Measurements from ENCODE around the gene PPEF1. TPM values are rescaled to one million over a fixed set of nuclear protein-coding genes. Genes with fewer than 3 reads are reported as not detected.

Gene PPEF1
- total and polyA plus RNA-seq, 2 donors (not counting 1 experiment from before 2014, with no cell fraction given) = under 0.01 TPM; not detected in 1

GRCh38 chrX:18676470-18676869 is 31.0 kb upstream of the PPEF1 start:
- no peak overlapping the region for H3K27ac ChIP-seq (ENCODE audit: insufficient read depth, low read length)
- TF ChIP-seq EZH2 (IDR thresholded peaks at IDR 0.05; ENCODE audit: low read length, missing control alignments) (no peak), CTCF (conservative IDR thresholded peaks at IDR 0.05 in 1 of 2, IDR thresholded peaks at IDR 0.05 in 1 of 2; ENCODE audit: low read depth in 1 of 2, low read length in 2 of 2) (peak in 1 of 2 donors; percentile 33)
- peak in 1 of 2 donors; percentile 6 for DNase-seq (ENCODE audit: low read depth in 2 of 2)
- H3K79me2 ChIP-seq (ENCODE audit: control insufficient read depth, insufficient read depth, low read length) = no peaks in the 10 kb centered on the region
- H3K9me3 ChIP-seq (ENCODE audit: control insufficient read depth, insufficient read depth, low read depth, low read length) = no peaks in the 10 kb centered on the region
- H4K20me1 ChIP-seq (ENCODE audit: control insufficient read depth, extremely low read depth, insufficient read depth, low read length) = no peaks in the 10 kb centered on the region
- H3K36me3 ChIP-seq (ENCODE audit: control insufficient read depth, insufficient read depth, low read length) = no peaks in the 10 kb centered on the region
- H3K27me3 ChIP-seq (ENCODE audit: control insufficient read depth, insufficient read depth, low read length) = no peaks in the 10 kb centered on the region
- H3K4me1 ChIP-seq (ENCODE audit: control insufficient read depth, extremely low read depth, insufficient read depth, low read length) = no peaks in the 10 kb centered on the region
- H3K4me2 ChIP-seq (ENCODE audit: extremely low read depth, insufficient read depth, low read length) = no peak overlapping the region
- H3K9ac ChIP-seq (ENCODE audit: insufficient read depth, low read length) = no peak overlapping the region
- no peak overlapping the region for H3K4me3 ChIP-seq (replicated peaks in 1 of 4; ENCODE audit: control extremely low read depth in 1 of 4, insufficient read depth in 1 of 4, low read depth in 3 of 4, low read length in 4 of 4)
- no peak overlapping the region for H2AFZ ChIP-seq (ENCODE audit: low read length)

- H3K27ac ChIP-seq (ENCODE audit: insufficient read depth, low read length) = no peak overlapping the region
- TF ChIP-seq CTCF (conservative IDR thresholded peaks at IDR 0.05 in 1 of 2, IDR thresholded peaks at IDR 0.05 in 1 of 2; ENCODE audit: low read depth in 1 of 2, low read length in 2 of 2) (no peak), EZH2 (IDR thresholded peaks at IDR 0.05; ENCODE audit: low read length, missing control alignments) (no peak)
- H3K4me2 ChIP-seq (ENCODE audit: extremely low read depth, insufficient read depth, low read length) = no peak overlapping the region
- no peak overlapping the region for H3K9ac ChIP-seq (ENCODE audit: insufficient read depth, low read length)
- H3K79me2 ChIP-seq (ENCODE audit: control insufficient read depth, insufficient read depth, low read length) = no peaks in the 10 kb centered on the region
- H2AFZ ChIP-seq (ENCODE audit: low read length) = no peak overlapping the region
- H3K4me1 ChIP-seq (ENCODE audit: control insufficient read depth, extremely low read depth, insufficient read depth, low read length) = no peaks in the 10 kb centered on the region
- DNase-seq (ENCODE audit: low read depth in 2 of 2) = no peak
- no peaks in the 10 kb centered on the region for H3K36me3 ChIP-seq (ENCODE audit: control insufficient read depth, insufficient read depth, low read length)
- no peaks in the 10 kb centered on the region for H3K9me3 ChIP-seq (ENCODE audit: control insufficient read depth, insufficient read depth, low read depth, low read length)
- no peaks in the 10 kb centered on the region for H4K20me1 ChIP-seq (ENCODE audit: control insufficient read depth, extremely low read depth, insufficient read depth, low read length)
- H3K4me3 ChIP-seq (replicated peaks in 1 of 4; ENCODE audit: control extremely low read depth in 1 of 4, insufficient read depth in 1 of 4, low read depth in 3 of 4, low read length in 4 of 4) = no peak overlapping the region
- no peaks in the 10 kb centered on the region for H3K27me3 ChIP-seq (ENCODE audit: control insufficient read depth, insufficient read depth, low read length)
Observed at GRCh38 chrX:18677161-18677869, 30.1 kb upstream of the PPEF1 start.

GRCh38 chrX:18681996-18682395 is 25.4 kb upstream of the PPEF1 start:
- Histone ChIP-seq H3K79me2 (ENCODE audit: control insufficient read depth, insufficient read depth, low read length) (no peaks in the 10 kb centered on the region), H3K27ac (ENCODE audit: insufficient read depth, low read length) (no peak overlapping the region), H3K36me3 (ENCODE audit: control insufficient read depth, insufficient read depth, low read length) (no peaks in the 10 kb centered on the region), H3K4me2 (ENCODE audit: extremely low read depth, insufficient read depth, low read length) (no peak overlapping the region), H3K27me3 (ENCODE audit: control insufficient read depth, insufficient read depth, low read length) (no peaks in the 10 kb centered on the region), H3K4me3 (replicated peaks in 1 of 4; ENCODE audit: control extremely low read depth in 1 of 4, insufficient read depth in 1 of 4, low read depth in 3 of 4, low read length in 4 of 4) (no peak overlapping the region), H3K9ac (ENCODE audit: insufficient read depth, low read length) (no peak overlapping the region), H3K9me3 (ENCODE audit: control insufficient read depth, insufficient read depth, low read depth, low read length) (no peaks in the 10 kb centered on the region), H2AFZ (ENCODE audit: low read length) (no peak overlapping the region), H4K20me1 (ENCODE audit: control insufficient read depth, extremely low read depth, insufficient read depth, low read length) (no peaks in the 10 kb centered on the region), H3K4me1 (ENCODE audit: control insufficient read depth, extremely low read depth, insufficient read depth, low read length) (no peaks in the 10 kb centered on the region)
- TF ChIP-seq EZH2 (IDR thresholded peaks at IDR 0.05; ENCODE audit: low read length, missing control alignments) = no peak
- TF ChIP-seq CTCF (conservative IDR thresholded peaks at IDR 0.05 in 1 of 2, IDR thresholded peaks at IDR 0.05 in 1 of 2; ENCODE audit: low read depth in 1 of 2, low read length in 2 of 2) = no peak
- no peak for DNase-seq (ENCODE audit: low read depth in 2 of 2)

Data from fibroblast of lung (primary cell).